Jurkat, Clone E6-1 (cell line): ENCODE data around the gene CLEC16A.

Source experiments
- DNase-seq: peaks from one replicate; pipeline ENCODE4 v3.0.0-alpha.2; 2011; ENCODE audit warnings: low read depth, low spot score
- H3K4me3 ChIP-seq: 2 replicates; pipeline ENCODE4 v1.5.1; 2011; ENCODE audit warnings: mild to moderate bottlenecking, low read length, control low read depth, moderate library complexity

CLEC16A gene

DNA sequence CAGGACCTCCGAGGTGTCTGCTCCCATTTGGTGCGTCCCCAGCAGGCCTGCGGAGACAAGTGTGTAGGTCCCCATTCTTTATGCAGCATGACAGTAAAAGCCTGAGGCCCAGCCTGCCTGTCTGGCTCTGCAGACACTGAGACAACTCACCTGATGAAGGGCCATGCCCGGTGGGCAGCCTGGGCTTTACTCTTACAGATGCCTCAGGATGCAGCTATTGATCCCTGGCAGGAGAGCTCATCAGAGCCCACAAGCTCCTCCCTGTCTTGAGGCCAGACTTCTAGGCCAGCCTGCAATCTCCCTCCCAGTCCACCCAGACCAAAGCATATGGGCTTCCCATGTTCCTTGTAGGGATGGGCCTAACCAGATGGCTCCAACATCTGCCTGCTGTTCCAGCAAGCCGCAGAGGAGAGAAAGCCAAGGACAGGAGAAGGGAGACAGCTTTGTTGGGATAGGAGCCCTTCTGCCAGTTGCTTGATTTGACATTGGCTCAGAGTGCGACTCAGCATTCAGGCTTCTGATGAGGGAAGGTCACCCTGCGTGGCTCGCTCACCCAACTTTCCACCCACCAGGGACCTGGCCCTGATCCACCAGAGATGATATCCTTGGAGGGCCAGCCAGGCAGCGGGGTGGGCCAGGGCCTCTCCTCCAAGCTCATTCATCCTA is 224.2 kb downstream of the CLEC16A start:
- H3K4me3 ChIP-seq: no peak overlapping the region
- no peak for DNase-seq

DNA sequence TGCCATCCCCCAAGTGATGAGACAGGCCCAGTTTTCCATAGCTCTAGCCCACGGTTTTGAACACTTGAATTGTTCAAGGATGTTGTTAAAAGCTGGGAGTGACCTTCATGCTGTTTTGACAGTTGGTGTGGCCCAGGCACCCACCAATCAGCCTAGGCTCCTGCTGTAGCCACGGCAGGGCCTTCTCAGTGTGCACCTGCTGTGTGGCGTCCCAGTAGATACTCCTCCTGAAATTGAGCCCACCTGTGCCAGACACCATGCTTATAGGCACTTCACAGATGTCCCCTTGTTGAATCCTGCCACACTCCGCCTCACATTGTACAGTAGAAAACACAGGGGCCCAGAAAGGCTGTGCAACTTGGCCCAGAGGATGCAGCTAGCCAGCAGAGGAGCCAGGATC is 225.3 kb downstream of the CLEC16A start:
- DNase-seq: no peak
- H3K4me3 ChIP-seq: no peak overlapping the region

DNA sequence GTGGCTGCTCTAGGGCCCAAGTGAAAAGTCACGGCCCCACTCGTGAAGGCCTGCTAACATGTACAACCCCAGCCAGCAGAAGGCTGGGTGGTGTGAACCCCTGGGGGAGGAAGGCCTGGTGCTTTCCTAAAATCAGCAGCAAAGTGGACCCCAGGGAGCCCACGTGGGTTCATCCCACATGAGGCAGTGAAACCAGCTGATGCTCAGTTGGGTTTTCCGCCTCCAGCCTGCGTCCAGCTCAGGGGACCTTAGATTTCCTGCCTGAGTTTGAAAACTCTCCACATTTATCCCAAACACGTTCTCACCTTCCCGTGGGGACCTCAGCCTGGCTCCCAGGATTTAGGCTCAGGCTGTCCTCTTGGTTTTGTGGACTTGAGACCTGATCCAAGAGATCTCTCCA is 225.8 kb downstream of the CLEC16A start:
- no peak for DNase-seq
- H3K4me3 ChIP-seq: no peak overlapping the region

DNA sequence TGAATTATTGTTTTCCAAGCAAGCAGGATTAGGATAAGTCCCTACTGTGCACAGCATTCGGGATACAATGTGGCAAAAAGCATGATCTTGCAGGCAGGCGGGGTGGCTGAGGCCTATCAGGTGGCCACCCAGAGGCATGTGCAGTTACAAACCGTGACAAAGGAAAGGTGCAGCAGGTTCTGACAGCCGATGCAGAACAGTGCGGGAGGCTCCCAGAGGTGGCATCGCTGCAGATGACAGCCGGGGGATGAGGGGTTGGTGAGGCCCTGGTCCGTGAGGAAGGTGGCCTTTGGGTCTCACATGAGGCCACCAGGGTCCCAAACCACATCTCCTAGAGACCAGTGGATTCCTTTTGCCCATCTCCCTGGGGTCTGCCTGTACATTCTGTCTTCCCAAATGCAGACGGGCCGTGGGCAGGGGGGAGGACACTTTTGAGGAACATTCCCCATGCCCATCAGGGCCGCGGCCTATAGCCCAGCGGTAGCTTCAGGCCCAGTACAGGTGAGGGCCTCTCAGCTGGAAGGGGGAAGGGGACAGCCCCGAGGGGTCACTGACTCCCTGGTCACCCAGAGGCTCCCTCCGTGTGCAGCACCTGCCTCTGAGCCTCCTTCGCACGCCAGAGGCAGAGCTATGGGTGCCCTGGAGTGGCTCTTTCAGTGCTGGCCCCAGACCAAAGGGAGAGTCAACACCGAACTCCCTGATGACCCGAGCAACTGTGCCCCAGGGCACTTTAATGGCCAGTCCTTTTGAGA is 226.5 kb downstream of the CLEC16A start:
- H3K4me3 ChIP-seq: no peak overlapping the region
- DNase-seq: no peak

DNA sequence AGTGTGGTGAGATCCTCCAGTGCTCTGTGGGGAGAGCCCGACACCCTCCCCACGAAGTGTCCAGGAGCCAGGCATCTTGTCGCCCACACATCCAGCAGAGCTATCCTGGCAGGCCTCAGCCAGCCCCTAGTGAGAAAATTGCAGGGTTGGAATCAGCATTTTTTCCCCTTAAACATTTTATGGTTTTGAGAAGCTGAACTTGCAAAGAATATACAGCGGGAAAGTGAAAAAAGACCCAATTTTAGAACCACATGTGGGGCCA is 227.0 kb downstream of the CLEC16A start:
- no peak overlapping the region for H3K4me3 ChIP-seq
- no peak for DNase-seq

DNA sequence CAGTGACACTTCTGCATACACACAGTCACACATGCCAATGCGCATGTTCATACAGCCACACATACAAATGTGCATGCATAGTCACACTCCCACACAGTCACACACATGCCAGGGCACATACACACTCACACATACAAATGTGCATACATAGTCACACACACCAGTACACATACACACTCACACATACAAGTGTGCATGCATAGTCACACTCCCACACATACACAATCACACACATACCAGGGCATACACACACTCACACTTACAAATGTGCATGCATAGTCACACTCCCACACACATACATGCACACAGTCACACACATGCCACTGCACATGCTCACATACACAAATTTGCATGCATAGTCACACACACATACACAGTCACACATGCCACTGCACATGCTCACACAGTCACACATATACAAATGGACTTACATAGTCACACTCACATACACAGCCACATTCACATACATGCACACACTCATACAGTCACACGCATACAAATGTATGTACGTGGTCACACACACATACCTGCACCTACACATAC is 227.5 kb downstream of the CLEC16A start:
- DNase-seq: no peak
- no peak overlapping the region for H3K4me3 ChIP-seq

DNA sequence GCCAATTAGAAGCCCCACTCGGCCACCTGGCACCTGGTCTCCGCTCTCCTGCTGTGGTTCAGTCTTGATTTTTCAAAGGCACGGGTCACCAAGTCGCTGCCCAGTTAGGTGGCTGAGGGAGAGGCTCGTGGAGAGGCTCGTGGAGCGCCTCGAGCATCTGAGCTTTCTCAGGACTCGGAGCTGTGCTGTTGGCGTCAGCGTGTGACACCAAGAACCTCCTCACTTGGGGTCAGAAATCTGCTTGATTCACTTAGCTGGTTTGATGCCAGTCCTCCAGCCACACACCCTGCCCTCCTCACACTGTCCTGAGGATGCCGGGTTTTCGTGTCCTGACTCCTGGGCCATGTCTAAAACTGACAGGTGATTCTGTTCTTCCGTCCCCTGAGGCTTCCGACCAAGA is 229.1 kb downstream of the CLEC16A start:
- DNase-seq: no peak
- H3K4me3 ChIP-seq: no peak overlapping the region

DNA sequence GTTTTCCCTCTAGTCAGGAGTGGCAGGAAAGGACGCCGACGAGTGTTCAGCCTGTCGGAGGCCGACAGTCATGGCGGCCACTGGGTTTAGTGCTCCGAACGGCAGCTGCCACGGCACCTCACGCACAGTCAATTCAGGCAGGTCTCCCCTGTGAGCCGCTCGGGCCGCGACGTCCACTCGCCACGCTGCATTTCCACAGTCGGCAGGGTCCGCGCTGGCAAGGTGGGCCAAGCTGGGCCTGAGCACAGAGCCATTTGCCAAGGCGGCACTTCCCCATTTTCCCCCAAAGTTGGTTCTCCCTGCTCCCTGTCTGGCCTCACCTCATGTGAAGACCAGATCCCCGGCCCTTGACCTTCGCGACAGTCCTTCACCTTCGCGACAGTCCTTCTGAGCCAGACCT is 229.8 kb downstream of the CLEC16A start:
- no peak overlapping the region for H3K4me3 ChIP-seq
- no peak for DNase-seq

DNA sequence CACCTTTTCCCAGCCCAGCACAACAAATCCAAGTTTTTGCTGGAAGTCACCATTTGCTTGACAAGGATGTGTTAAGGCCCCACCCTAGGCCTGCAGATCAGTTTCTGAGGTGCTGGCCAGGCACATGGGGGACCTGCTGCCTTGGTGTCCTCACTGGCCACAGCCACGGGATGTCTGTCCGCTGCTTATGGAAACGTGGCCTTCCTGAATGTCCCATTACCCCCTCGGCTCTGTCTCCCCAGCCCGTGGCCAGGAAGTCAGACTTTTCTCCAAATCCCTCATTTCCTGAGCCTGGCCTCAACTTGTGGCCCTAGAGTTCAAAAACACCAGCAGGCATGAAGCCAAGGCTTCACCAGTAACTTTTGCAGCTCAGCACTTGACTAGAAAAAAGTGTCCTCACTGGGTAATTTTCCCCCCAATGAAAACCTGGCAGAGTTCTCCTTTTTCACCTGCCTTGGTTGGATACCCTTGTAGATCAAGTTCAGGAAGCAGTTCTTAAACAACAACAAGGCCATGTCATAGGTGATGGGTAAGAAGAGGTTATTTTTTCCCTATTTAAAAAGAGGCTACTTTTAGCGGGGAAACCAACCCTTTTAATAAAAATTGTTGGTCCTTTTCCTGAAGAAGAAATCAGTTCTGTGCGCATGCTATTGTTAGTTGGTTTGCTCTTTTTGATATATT is 230.9 kb downstream of the CLEC16A start:
- no peak overlapping the region for H3K4me3 ChIP-seq
- DNase-seq: no peak

DNA sequence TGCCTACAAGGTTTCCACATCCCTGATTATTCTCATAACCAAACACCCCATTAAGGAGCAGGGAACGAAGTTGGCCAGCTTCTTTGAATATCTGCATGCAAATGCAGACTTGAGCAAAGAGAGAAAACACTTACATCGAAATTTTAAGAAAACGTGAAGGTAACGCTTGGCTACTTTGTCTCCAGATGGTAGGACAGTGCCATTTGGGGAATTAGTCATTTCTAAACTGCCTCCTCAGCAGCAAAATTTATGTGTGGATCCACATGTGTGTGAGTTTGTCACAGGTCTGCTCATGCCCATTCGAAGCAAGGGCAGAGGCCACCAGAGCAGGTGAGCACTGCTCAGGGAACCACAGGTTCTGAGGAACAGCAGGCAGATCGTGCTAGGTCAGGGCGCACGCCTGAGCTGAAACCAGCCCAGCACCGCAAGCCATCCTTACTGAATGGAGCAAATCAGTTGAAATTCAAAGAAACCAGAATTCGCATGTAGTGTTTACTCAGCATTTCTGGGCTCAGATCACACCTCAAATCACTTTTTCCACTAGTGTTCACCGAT is 231.5 kb downstream of the CLEC16A start:
- H3K4me3 ChIP-seq: no peak overlapping the region
- DNase-seq: no peak

DNA sequence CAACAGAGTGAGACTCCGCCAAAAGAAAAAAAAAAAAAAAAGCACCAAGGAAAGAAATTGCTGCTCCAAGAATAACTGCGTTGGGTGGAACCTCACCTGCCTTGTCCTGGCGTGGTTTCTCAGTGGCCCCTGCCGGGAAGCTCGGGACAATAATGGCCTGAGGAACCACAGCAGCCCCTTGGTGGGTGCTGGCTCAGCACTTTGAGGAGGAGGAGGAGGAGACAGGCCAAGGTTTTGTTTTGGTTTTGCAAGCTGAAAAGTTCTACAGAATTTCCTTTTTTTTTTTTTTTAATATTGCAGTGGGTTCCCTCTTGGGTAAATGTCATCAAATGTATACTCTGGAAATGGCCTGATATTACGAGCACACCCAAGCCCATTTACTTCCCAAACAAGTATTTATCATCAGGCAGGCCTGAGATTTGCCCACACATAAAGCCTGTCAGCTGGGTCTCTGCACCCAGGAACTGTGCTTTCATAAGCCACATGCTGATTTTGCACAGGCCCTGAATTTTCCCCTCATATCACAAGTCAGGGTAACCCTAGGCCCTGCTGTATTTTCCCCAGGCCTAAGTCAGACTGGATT is 233.3 kb downstream of the CLEC16A start:
- H3K4me3 ChIP-seq: no peak overlapping the region
- DNase-seq: no peak

DNA sequence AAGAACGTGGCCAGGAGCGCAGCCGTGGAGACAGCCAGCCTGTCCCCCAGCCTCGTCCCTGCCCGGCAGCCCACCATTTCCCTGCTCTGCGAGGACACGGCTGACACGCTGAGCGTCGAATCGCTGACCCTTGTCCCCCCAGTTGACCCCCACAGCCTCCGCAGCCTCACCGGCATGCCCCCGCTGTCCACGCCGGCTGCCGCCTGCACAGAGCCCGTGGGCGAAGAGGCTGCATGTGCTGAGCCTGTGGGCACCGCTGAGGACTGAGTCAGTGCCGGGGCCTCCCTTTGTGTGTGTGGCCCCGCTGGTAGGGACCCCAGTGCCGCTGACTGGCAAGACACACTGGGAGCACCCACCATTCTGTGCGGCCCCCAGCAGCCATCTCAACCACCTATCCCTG is 234.1 kb downstream of the CLEC16A start:
- no peak for DNase-seq
- no peak overlapping the region for H3K4me3 ChIP-seq

DNA sequence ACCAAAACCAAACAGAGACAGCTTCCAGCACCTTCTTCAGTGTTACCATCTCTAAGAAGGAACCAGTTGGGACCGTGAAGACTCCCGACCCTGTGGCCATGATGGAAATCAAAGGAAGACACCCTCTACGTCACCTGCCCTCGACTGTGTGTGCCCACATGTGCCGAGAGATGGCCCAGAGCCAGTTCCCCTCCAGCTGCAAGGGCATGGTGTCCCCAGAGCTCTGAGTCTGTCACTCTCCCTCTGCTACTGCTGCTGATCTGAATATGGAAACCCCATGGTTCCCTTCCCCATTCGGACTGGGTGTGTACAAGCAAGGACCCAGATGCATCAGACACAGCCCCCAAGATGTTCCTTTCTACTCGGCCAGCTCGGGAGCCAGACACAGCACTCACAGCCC is 235.2 kb downstream of the CLEC16A start:
- DNase-seq: no peak
- no peak overlapping the region for H3K4me3 ChIP-seq

DNA sequence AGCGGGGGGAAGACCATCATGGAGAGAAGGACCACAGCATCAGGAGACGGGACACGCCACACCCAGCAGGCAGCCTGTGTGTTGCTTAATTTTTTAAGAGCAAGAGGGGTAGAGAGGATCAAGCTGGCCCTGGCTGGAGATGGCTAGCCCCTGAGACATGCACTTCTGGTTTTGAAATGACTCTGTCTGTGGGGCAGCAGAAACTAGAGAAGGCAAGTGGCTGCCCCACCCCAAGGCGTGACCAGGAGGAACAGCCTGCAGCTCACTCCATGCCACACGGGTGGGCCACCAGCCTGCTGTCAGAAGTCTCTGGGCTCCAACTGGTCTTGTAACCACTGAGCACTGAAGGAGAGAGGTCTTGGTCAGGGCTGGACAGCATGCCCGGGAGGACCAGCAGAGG is 236.1 kb downstream of the CLEC16A start:
- no peak for DNase-seq
- no peak overlapping the region for H3K4me3 ChIP-seq

DNA sequence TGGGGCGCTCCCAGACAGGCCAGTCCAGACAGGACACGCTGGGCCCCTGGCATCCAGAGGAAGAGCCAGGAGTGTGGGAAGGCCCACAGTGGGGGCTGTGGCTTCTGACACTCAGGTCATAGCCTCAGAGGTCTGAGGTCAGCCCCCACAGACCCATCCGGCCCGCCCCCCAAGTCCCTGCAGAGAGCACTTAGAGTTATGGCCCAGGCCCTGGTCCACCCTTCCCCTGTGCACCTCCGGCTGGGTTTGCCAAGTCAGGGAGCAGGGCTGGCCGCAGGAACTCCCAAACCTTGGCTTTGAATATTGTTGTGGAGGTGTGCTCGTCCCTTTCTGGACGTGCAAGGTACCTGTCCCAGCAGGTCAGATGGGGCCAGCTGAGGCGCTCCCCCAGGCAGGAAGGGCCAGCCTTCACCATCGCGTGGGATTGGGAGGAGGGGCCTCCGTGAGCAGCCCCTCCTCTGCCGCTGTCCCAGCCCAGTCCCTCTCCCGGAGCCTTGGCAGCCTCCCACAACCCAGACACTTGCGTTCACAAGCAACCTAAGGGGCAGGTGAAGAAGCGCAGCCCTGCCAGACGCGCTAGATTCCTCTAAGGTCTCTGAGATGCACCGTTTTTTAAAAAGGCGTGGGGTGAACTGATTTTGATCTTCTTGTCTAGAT is 237.0 kb downstream of the CLEC16A start:
- H3K4me3 ChIP-seq: no peak overlapping the region
- DNase-seq: no peak

DNA sequence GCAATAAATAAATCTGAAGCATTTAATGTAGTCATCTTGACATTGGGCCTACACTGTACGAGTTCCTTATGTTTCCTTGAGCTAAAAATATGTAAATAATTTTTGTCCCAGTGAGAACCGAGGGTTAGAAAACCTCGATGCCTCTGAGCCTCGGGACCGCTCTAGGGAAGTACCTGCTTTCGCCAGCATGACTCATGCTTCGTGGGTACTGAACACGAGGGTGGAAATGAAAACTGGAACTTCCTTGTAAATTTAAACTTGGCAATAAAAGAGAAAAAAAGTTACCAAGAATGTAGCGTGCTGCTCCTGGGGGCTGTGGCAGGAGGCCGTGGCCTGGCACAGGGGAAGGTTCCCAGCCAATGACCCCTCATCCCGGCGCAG is 237.5 kb downstream of the CLEC16A start:
- DNase-seq: no peak
- no peak overlapping the region for H3K4me3 ChIP-seq

DNA sequence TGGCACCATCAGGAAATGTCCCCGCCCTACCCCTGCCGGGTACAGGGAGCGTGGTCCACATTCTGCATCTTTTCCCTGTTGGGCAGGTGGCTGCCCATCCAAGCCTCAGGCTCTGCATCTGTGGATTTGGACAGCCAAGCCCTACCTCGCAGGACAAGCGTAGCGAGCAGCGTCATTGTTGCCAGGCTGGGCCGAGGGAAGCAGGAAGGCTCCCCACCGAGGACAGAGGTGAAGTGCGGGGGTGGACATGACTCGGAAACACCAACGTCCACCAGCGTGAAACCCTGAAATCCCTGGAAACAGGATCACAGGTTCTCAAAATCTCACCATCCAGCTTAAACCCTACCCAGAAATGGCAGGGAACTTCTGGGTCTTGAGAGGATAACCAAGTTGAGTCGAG is 238.0 kb downstream of the CLEC16A start:
- H3K4me3 ChIP-seq: no peak overlapping the region
- DNase-seq: no peak

DNA sequence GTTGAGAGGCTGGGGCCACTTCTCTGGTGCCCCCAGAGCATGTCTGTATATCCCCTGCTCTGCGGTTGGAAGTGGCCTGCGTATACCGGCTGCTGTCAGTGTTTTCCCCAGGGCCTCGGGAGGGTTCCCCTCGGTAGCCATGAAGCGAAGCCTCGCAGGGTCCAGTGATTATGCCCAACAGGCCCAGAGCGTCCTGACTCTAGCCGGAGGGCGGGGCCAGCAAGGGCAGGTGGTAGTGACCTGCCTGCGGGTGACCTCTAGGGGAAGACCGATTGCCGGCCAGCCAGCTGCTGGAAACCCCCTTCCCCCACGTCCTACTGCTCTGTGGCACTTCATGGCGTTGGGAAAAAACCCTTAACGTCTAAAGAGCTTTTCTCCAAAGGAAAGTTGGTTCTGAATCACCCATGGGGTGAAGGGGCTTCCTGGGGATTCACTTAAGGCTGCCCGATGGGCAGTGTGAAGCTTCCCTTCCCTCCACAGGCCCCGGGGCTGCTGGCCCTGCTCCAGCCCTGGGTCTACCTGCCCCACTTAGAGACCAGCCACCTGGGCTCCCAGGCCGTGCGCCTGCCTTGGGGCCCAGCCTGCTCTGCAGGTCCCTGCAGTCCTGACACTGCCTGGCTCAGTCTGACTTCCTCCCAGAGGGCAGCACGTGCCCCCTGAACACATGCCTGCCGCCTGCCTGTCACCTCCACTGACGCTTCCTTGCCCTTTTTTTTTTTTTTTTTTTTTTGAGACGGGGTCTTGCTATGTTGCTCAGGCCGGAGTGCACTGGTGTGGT is 238.9 kb downstream of the CLEC16A start:
- no peak for DNase-seq
- no peak overlapping the region for H3K4me3 ChIP-seq

DNA sequence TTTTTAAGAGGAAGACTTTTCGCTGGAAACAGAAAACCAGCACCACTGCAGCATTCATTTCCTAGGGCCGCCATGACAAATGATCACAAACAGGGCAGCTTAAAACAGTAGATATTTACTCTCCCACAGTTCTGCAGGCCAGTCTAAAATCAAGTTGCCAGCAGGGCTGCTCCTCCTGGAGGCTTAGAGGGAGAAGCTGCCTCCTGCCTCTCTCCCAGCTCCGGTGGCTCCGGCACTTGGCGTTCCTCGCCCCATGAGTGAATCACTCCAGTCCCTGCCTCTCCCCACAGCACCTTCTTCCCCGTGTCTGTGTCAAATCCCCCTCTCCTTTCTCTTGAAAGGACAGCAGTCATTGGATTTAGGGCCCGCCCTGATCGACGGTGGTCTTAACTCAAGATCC is 239.6 kb downstream of the CLEC16A start:
- DNase-seq: no peak
- H3K4me3 ChIP-seq: no peak overlapping the region
